SK-N-SH (cell line): ENCODE measurements around the gene TLL2.

Experiments
- EP300 ChIP-seq, 2 experiments: IDR thresholded peaks; 2 replicates each; pipeline versions ENCODE4 v1.4.0 to v1.6.1; 2012; ENCODE audit warnings: borderline replicate concordance in 1 of 2, low read depth in 1 of 2, low read length in 1 of 2
- EZH2phosphoT487 ChIP-seq: fragments of 200-600 bp; sonication (generic); IDR thresholded peaks from 2 replicates; pipeline ENCODE4 v1.6.1; 2017; ENCODE audit warnings: low read depth, mixed run types, mild to moderate bottlenecking, antibody characterized with exemption, moderate library complexity, borderline replicate concordance
- FOXJ3 ChIP-seq: sonication (generic); formaldehyde crosslinking; IDR thresholded peaks from 2 replicates; pipeline ENCODE4 v1.5.1; 2020; ENCODE audit warnings: mild to moderate bottlenecking, missing genetic modification reagents
- MXI1 ChIP-seq: IDR thresholded peaks from 2 replicates; pipeline ENCODE4 v1.6.1; 2012; ENCODE audit warnings: mild to moderate bottlenecking, low read depth, low read length, improper control_type of control experiment
- POLR2AphosphoS5 ChIP-seq: IDR thresholded peaks from 2 replicates; pipeline ENCODE4 v1.6.1; 2012; ENCODE audit warnings: low read depth, low read length
- SIN3A ChIP-seq: IDR thresholded peaks from 2 replicates; pipeline ENCODE4 v1.6.1; 2012; ENCODE audit warnings: low read depth, mild to moderate bottlenecking, low read length, moderate library complexity, borderline replicate concordance
- SMC3 ChIP-seq: IDR thresholded peaks from 2 replicates; pipeline ENCODE4 v1.6.1; 2012; ENCODE audit warnings: low read depth, low read length, improper control_type of control experiment
- YY1 ChIP-seq: IDR thresholded peaks from 2 replicates; pipeline ENCODE4 v1.4.0; 2012; ENCODE audit warnings: low read depth, mild to moderate bottlenecking
- TF ChIP-seq, protein P1 (sequence below): fragments of 200-600 bp; sonication (generic); IDR thresholded peaks from 2 replicates; pipeline ENCODE4 v1.6.1; 2017; ENCODE audit warnings: antibody characterized with exemption, mild to moderate bottlenecking, moderate library complexity
- TF ChIP-seq, protein P2 (sequence below): fragments of 150-350 bp; IDR thresholded peaks from 2 replicates; pipeline ENCODE4 v1.6.1; 2017; ENCODE audit warnings: antibody characterized with exemption, low read length, low read depth, borderline replicate concordance
- TF ChIP-seq, protein P3 (sequence below): IDR thresholded peaks from 2 replicates; pipeline ENCODE4; 2012

DNA sequence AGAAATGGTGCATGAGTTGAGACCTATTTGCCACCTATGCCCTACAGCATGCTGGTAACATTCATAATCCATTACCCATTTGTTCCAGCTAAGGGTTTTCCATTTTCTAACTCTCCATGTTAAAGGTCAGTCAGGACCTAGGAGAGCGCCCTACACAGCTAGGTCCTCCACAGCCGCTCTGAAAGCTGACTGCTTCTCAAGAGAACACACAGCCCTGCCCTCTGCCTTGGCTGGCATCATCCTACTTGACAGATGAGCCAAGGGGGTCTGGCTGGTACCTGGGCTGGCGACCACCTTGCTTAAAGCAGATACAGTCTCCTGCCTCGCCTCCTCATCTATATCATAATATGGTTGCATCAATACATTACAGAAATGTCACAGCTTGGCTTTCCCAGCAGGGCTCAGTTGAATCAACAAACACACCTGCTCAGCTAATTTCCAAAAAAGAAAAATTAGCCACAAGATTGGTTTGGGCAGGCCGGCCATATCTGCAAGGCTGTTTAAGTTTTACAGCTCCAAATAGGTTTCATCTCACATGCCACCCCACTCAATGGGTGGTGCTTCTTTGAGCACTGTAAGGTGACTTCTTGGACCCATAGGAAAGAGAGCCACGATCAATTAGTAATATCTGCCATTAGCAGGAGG lies 17.3 kb downstream of the TLL2 start:
- TF ChIP-seq, protein P1, sequence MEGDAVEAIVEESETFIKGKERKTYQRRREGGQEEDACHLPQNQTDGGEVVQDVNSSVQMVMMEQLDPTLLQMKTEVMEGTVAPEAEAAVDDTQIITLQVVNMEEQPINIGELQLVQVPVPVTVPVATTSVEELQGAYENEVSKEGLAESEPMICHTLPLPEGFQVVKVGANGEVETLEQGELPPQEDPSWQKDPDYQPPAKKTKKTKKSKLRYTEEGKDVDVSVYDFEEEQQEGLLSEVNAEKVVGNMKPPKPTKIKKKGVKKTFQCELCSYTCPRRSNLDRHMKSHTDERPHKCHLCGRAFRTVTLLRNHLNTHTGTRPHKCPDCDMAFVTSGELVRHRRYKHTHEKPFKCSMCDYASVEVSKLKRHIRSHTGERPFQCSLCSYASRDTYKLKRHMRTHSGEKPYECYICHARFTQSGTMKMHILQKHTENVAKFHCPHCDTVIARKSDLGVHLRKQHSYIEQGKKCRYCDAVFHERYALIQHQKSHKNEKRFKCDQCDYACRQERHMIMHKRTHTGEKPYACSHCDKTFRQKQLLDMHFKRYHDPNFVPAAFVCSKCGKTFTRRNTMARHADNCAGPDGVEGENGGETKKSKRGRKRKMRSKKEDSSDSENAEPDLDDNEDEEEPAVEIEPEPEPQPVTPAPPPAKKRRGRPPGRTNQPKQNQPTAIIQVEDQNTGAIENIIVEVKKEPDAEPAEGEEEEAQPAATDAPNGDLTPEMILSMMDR = no peak
- TF ChIP-seq EZH2phosphoT487 = no peak
- no peak for TF ChIP-seq POLR2AphosphoS5
- TF ChIP-seq YY1 = no peak
- TF ChIP-seq EP300 (IDR thresholded peaks at IDR 0.05; ENCODE audit: borderline replicate concordance in 1 of 2, low read depth in 1 of 2, low read length in 1 of 2) = no peak
- no peak for TF ChIP-seq FOXJ3 (CRISPR knock-in tag)
- no peak for TF ChIP-seq MXI1
- TF ChIP-seq, protein P2, sequence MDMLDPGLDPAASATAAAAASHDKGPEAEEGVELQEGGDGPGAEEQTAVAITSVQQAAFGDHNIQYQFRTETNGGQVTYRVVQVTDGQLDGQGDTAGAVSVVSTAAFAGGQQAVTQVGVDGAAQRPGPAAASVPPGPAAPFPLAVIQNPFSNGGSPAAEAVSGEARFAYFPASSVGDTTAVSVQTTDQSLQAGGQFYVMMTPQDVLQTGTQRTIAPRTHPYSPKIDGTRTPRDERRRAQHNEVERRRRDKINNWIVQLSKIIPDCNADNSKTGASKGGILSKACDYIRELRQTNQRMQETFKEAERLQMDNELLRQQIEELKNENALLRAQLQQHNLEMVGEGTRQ = no peak
- no peak for TF ChIP-seq SIN3A
- TF ChIP-seq SMC3 = no peak
- TF ChIP-seq, protein P3, sequence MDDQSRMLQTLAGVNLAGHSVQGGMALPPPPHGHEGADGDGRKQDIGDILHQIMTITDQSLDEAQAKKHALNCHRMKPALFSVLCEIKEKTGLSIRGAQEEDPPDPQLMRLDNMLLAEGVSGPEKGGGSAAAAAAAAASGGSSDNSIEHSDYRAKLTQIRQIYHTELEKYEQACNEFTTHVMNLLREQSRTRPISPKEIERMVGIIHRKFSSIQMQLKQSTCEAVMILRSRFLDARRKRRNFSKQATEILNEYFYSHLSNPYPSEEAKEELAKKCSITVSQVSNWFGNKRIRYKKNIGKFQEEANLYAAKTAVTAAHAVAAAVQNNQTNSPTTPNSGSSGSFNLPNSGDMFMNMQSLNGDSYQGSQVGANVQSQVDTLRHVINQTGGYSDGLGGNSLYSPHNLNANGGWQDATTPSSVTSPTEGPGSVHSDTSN = no peak
